ENCODE results near the gene TAF4B. TPM values are rescaled to one million over a fixed set of nuclear protein-coding genes. Genes with fewer than 3 reads are reported as not detected.
A peak's percentile ranks its signal among the peaks of the same experiment; 100 is the strongest.
"Not testable (repeated sequence)": the region's sequence is repeated elsewhere in the genome, so short reads cannot be mapped to it uniquely, and the experiment has no call there.

TAF4B gene
- total RNA-seq, 1 donor from 2014 or later: 1.5 TPM

GRCh38 chr18:26227051-26227670 is 916 bp downstream of the TAF4B start:
- H3K4me3 Mint-ChIP-seq: peak overlapping the region; percentile 93
- DNase-seq (ENCODE audit: low read depth, low spot score): no peak
- TF ChIP-seq CTCF (conservative IDR thresholded peaks at IDR 0.05): no peak
- no peaks in the 10 kb centered on the region for H3K9me3 Mint-ChIP-seq
- no peaks in the 10 kb centered on the region for H3K36me3 Mint-ChIP-seq (ENCODE audit: low read depth)
- H3K27ac Mint-ChIP-seq (ENCODE audit: unreplicated experiment): no peak overlapping the region
- peaks cover 55% of the 10 kb centered on the region for H3K27me3 Mint-ChIP-seq (ENCODE audit: low read depth)
- H3K4me1 Mint-ChIP-seq: peaks cover 18% of the 10 kb centered on the region

- DNase-seq (ENCODE audit: low read depth, low spot score): no peak
- H3K27me3 Mint-ChIP-seq (ENCODE audit: low read depth): peaks cover 55% of the 10 kb centered on the region
- peaks cover 28% of the 10 kb centered on the region for H3K4me1 Mint-ChIP-seq
- H3K27ac Mint-ChIP-seq (ENCODE audit: unreplicated experiment): no peak overlapping the region
- peaks cover 2% of the 10 kb centered on the region for H3K9me3 Mint-ChIP-seq
- no peak for TF ChIP-seq CTCF (conservative IDR thresholded peaks at IDR 0.05)
- H3K36me3 Mint-ChIP-seq (ENCODE audit: low read depth): peaks cover 3% of the 10 kb centered on the region
- no peak overlapping the region for H3K4me3 Mint-ChIP-seq
Observed at GRCh38 chr18:26228562-26229260, 2.5 kb downstream of the TAF4B start.

- Mint-ChIP-seq H3K27ac (ENCODE audit: unreplicated experiment) (no peak overlapping the region), H3K4me1 (peaks cover 28% of the 10 kb centered on the region), H3K9me3 (peaks cover 2% of the 10 kb centered on the region), H3K27me3 (ENCODE audit: low read depth) (peaks cover 40% of the 10 kb centered on the region), H3K36me3 (ENCODE audit: low read depth) (peaks cover 3% of the 10 kb centered on the region), H3K4me3 (peak overlapping the region; percentile 39)
- DNase-seq (ENCODE audit: low read depth, low spot score): no peak
- TF ChIP-seq CTCF (conservative IDR thresholded peaks at IDR 0.05): no peak
Observed at GRCh38 chr18:26230497-26230896, 4.3 kb downstream of the TAF4B start.

GRCh38 chr18:26233208-26233607 is 7.0 kb downstream of the TAF4B start:
- no peak for TF ChIP-seq CTCF (conservative IDR thresholded peaks at IDR 0.05)
- Mint-ChIP-seq H3K9me3 (peaks cover 2% of the 10 kb centered on the region), H3K4me1 (peaks cover 11% of the 10 kb centered on the region), H3K27me3 (ENCODE audit: low read depth) (peaks cover 18% of the 10 kb centered on the region), H3K27ac (ENCODE audit: unreplicated experiment) (peak overlapping the region; percentile 72), H3K36me3 (ENCODE audit: low read depth) (peaks cover 3% of the 10 kb centered on the region), H3K4me3 (no peak overlapping the region)
- DNase-seq (ENCODE audit: low read depth, low spot score): no peak

GRCh38 chr18:26237363-26237762 is 11.1 kb downstream of the TAF4B start:
- not testable (repeated sequence) for H3K36me3 Mint-ChIP-seq (ENCODE audit: low read depth); H3K27ac Mint-ChIP-seq (ENCODE audit: unreplicated experiment); DNase-seq (ENCODE audit: low read depth, low spot score); H3K4me3 Mint-ChIP-seq; H3K27me3 Mint-ChIP-seq (ENCODE audit: low read depth); H3K9me3 Mint-ChIP-seq
- peaks cover 11% of the 10 kb centered on the region for H3K4me1 Mint-ChIP-seq

GRCh38 chr18:26238718-26239117 is 12.5 kb downstream of the TAF4B start:
- H3K4me1 Mint-ChIP-seq; H3K4me3 Mint-ChIP-seq; H3K36me3 Mint-ChIP-seq (ENCODE audit: low read depth); H3K27ac Mint-ChIP-seq (ENCODE audit: unreplicated experiment); H3K27me3 Mint-ChIP-seq (ENCODE audit: low read depth); DNase-seq (ENCODE audit: low read depth, low spot score); H3K9me3 Mint-ChIP-seq: not testable (repeated sequence)

GRCh38 chr18:26242392-26242791 is 16.1 kb downstream of the TAF4B start:
- H3K4me3 Mint-ChIP-seq; H3K27me3 Mint-ChIP-seq (ENCODE audit: low read depth); H3K27ac Mint-ChIP-seq (ENCODE audit: unreplicated experiment); H3K36me3 Mint-ChIP-seq (ENCODE audit: low read depth); DNase-seq (ENCODE audit: low read depth, low spot score); H3K4me1 Mint-ChIP-seq: not testable (repeated sequence)
- H3K9me3 Mint-ChIP-seq: peaks cover 13% of the 10 kb centered on the region

GRCh38 chr18:26245434-26245833 is 19.2 kb downstream of the TAF4B start:
- not testable (repeated sequence) for H3K36me3 Mint-ChIP-seq (ENCODE audit: low read depth); H3K4me3 Mint-ChIP-seq
- peaks cover 13% of the 10 kb centered on the region for H3K9me3 Mint-ChIP-seq

More at GRCh38 chr18:26245434-26245833, 19.2 kb downstream of the TAF4B start:
- not testable (repeated sequence) for H3K4me1 Mint-ChIP-seq; DNase-seq (ENCODE audit: low read depth, low spot score); H3K27ac Mint-ChIP-seq (ENCODE audit: unreplicated experiment); H3K27me3 Mint-ChIP-seq (ENCODE audit: low read depth)

Data from neural crest cell (in vitro differentiated cells).